AG09309 (cell line): Measurements from ENCODE around the gene FAM25C.
"Not testable (repeated sequence)": the region's sequence is repeated elsewhere in the genome, so short reads cannot be mapped to it uniquely, and the experiment has no call there.

ENCODE experiments used
- DNase-seq: peaks from one replicate; pipeline ENCODE4 v3.0.0-alpha.2; 2010; ENCODE audit warnings: low read depth
- H3K4me3 ChIP-seq: 2 replicates; pipeline ENCODE4 v1.5.1; 2011; ENCODE audit warnings: mild to moderate bottlenecking, low read depth, low read length, moderate library complexity; ENCODE audit not compliant: control insufficient read depth

Gene FAM25C

GRCh38 chr10:47964280-47965063, 35.1 kb downstream of the FAM25C start:
- H3K4me3 ChIP-seq, DNase-seq: not testable (repeated sequence)

GRCh38 chr10:47962785-47963184, 36.8 kb downstream of the FAM25C start:
- not testable (repeated sequence) for H3K4me3 ChIP-seq, DNase-seq

- H3K4me3 ChIP-seq, DNase-seq: not testable (repeated sequence)
Measured at GRCh38 chr10:47960699-47961098, 38.9 kb downstream of the FAM25C start.

GRCh38 chr10:47959677-47960076, 39.9 kb downstream of the FAM25C start:
- H3K4me3 ChIP-seq, DNase-seq: not testable (repeated sequence)

GRCh38 chr10:47957158-47957557, 42.4 kb downstream of the FAM25C start:
- not testable (repeated sequence) for DNase-seq, H3K4me3 ChIP-seq

GRCh38 chr10:47947424-47947823, 52.2 kb downstream of the FAM25C start:
- H3K4me3 ChIP-seq, DNase-seq: not testable (repeated sequence)
